NCI-H526 (cell line): ENCODE data around the gene RABGAP1L.

Source experiments
- DNase-seq, 2 experiments: peaks; one replicate each; lab custom pipeline; 2025; lab: John Stamatoyannopoulos, UW

The RABGAP1L gene

DNA sequence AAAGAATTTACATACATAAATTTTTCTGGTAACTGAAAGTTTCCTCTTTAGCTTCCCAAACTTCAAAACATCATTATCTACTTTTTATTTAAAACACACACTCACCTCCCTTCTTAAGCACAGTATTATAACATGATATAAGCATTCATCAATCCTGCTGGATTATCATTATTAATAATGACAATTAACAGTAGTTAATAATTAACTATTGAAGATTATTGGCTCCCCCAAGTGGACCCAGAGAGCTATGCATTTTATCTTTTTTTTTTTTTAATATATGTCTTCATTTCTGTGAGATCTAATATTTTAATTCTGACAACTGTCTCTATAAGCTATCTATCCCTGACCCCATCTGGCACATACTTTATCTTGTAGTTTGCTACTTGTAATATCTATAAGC lies 588.3 kb downstream of the RABGAP1L start:
- no peak for DNase-seq

GRCh38 chr1:174748586-174748985 lies 589.3 kb downstream of the RABGAP1L start:
- DNase-seq = no peak

- DNase-seq = no peak
These were observed 593.8 kb downstream of the RABGAP1L start for GRCh38 chr1:174753131-174753530.

GRCh38 chr1:174761335-174761734 lies 602.0 kb downstream of the RABGAP1L start:
- DNase-seq = no peak

DNA sequence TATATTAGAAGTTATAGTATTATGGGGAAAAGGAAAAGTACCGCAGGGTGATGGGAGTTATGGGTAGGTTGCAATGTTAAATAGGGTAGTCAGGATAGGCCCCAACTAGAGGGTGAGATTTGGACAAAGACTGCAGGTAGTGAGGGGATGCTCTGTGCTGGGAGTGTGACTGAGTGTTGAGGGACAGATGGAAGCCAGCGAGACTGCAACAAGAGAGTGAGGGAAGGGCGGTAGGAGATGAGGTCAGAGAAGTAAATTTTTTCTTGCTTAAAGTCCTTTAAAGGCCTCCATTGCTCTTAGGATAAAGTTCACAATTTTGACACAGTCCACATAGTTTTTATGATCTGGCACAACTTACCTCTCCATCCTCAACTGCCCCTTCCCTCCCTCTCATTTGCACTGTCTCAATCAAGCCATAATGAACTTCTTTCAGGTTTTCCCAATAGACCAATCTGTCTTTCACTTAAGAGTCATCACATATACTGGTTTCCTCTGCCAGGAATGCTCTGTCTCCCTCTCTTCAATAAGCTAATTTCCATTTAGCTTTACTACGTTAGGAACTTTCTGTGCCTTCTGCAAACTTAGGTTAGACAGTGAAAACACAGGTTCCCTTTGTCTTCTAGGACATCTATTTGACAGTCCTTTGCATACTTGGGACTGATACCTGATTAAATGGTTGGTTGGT lies 602.7 kb downstream of the RABGAP1L start:
- peak; percentile 90 to 94 for DNase-seq

DNA sequence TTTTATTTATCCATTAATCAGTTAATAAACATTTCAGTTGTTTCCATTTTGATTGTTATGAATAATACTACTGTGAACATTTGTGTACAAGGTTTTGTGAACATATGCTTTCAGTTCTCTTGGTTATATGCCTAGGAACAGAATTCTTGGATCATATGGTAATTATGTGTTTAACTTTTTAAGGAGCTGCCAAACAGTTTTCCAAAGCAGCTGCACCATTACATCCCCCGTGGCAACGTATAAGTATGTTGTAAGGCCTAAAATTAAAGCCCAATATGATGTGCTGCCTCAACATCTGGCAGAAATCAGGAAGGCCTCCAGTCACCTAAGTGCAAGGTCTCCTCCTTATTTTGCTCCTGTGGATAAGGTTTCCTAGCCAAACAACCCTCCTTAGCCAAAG lies 604.9 kb downstream of the RABGAP1L start:
- DNase-seq = no peak

DNA sequence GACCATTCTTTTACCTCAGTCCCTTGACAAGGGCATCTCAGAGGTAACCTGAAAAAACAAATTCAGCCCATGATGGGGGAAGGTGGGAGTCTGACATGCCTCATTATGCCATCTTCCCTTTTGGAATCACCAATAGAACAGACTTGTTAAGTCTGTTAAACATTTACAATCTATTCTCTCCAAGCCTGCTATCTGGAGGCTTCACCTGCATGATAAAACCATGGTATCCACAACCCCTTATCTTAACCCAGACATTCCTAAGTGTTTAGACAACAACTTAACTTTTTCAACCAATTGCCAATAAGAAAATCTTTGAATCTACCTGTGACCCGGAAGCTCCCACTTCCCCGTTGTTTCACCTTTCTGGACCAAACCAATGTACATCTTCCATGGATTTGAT lies 607.4 kb downstream of the RABGAP1L start:
- no peak for DNase-seq

DNA sequence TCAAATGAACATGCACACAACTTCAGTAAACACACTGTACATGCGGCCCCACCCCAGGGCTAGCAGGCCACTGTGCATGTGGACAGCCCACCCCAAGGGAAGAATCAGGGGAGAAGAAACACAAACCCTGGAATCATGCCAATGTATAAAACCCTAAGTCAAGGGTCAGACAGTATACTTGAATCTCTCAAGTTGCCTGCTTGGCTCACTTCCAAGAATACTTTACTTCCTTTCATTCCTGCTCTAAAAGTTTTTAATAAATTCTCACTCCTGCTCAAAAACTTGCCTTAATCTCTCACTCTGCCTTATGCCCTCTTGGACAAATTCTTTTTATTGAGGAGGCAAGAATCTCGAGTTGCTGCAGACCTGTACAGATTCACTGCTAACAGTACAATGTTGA lies 609.2 kb downstream of the RABGAP1L start:
- DNase-seq = no peak

DNA sequence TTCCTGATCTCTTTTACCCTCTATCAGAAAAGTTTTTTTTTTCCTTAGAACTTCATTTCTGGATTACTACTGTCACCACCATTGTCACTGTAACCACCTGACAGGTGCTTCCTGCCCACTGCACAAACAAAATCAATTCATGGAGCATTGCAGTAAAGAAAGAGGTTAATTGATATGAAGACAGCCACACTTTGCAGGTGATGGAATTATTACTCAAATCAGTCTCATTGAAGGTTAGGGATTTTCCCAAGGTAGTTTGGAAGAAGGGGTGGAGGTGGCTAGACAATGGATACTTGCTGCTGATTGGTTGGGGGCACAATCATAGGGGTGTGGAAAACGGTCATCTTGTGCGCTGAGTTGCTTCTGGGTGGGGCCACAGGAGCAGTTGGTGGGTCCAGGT lies 609.6 kb downstream of the RABGAP1L start:
- no peak for DNase-seq

- peak; percentile 68 to 73 for DNase-seq
These were observed 610.7 kb downstream of the RABGAP1L start for GRCh38 chr1:174769961-174770549.

GRCh38 chr1:174775621-174776020 lies 616.3 kb downstream of the RABGAP1L start:
- DNase-seq = no peak

GRCh38 chr1:174777262-174777661 lies 617.9 kb downstream of the RABGAP1L start:
- no peak for DNase-seq

GRCh38 chr1:174785510-174785909 lies 626.2 kb downstream of the RABGAP1L start:
- peak in 1 of 2 experiments; percentile 36 for DNase-seq

DNA sequence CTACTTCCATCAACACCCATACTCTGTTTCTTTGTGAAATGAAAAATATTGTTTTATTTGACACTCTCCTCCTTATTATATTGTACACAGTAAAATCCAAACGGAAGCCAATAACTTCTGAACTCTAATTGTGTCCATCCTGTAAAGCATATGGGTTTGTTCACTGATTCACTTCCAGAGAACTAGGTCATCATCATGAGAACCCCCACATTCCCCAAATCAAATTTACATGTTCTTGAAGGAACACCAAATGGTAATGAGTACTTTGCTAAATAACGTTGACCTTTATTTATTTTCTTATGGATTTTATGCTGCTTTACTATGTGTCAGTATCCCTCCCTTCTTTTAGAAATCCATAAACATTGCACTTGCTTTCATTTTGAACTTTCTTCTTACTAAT lies 627.0 kb downstream of the RABGAP1L start:
- no peak for DNase-seq

DNA sequence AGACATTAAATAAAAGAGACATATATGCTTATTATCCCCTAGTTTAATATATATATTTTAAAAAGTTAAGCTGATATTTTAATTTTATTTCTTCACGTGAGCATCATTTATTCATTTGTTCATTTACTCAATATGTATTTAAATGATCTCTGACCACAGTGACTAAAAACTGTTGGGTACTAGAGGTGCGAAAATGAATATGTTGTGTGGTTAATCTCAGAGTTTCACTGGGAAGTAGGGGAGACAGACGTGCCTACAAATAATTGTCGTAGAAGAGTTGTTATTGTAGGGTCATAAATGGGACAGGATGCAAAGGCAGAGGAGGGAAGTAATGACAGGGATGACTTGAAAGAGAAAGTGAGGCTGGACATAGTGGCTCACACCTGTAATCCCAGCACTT lies 627.4 kb downstream of the RABGAP1L start:
- no peak for DNase-seq

DNA sequence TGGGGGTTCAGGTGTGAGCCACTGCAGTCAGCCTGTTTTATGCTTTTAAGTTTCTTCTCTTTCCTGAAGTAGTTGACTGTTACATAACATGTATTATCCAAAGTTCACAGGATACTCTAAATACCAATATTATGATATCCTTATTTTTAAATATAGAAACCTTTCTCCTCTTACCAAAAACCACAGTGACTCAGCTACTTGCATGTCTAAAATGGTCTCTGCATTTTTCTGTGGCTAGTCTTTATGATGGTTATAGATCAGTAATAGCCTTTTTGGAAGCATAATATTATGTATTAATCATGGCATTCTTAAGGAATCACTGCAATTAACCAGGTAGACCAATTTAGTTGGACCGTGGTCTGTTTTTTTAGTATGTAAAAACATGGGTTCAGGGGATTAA lies 629.7 kb downstream of the RABGAP1L start:
- DNase-seq = no peak

DNA sequence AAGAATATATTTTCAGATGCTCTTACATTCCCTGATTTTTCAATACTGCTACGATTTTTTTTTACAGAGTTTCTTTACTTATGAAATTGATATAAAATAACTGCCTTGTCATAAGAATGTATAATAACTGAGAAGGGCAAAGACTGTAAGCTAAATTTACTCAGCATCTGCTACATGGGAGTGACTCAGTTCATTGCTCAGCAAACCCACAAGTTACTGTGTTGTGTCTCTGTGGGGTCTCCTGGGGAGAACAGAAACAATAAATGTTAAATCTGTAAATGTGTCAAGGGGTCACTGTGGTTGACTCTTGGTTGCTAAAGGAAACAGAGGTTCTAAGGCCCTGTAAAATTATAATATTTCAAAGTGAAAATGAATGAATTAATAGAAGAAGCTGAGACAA lies 630.1 kb downstream of the RABGAP1L start:
- no peak for DNase-seq

GRCh38 chr1:174791863-174792262 lies 632.5 kb downstream of the RABGAP1L start:
- DNase-seq = no peak

DNA sequence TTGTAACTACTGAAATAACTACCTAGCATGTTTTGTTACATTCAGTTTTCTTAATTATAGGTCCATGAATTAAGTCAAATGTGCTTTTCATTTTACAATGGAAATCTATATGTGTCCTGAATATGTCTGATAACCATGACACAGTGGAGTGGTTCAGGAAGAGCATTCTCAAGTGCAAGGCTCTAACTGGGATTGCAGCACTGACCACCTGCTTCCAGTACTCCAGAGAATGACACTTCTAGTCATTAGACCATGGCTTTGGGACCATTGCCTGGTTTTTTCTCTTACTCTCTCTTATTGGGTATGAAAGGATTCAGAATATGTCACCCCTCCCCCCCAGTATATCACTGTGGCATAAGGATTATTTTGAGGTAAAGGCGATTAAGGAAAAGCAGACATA lies 635.5 kb downstream of the RABGAP1L start:
- DNase-seq = no peak

DNA sequence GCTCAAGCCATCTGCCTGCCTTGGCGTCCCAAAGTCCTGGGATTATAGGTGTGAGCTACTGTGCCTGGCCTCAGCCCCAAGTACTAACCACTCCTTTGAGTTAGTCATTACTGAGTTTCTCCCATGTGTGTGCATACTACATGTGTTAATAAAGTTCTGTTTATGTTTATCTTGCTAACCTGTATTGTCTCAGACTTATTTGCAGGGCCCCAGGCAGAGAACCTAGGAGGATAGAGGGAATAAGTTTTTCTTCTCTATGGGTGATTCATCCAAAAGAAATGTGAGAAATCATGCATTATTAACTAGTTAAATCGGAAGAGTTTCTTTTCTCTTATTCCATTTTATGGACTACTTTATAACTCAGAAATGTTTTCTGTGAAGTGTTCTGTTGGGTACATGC lies 636.5 kb downstream of the RABGAP1L start:
- no peak for DNase-seq

DNA sequence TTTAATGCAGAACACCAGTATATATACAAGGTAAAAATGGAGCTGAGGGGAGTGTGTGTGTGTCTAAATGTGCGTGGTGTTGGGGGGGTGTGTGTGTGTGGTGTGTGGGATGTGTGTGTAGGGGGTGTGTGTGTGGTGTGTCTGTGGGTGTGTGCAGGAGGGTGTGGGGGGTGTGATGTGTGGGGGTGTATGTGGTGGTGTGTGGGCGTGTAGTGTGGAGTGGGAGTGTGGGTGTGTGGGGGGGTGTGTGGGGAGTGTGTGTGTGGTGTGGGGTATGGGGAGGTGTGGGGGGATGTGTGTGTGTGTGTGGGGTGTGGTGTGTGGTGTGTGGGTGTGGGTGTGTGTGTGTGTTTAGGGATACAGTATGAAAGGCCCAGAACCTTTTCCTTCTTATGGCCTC lies 638.1 kb downstream of the RABGAP1L start:
- DNase-seq = no peak

- no peak for DNase-seq
These were observed 639.8 kb downstream of the RABGAP1L start for GRCh38 chr1:174799136-174799479.

- DNase-seq = peak in 1 of 2 experiments; percentile 49
These were observed 641.0 kb downstream of the RABGAP1L start for GRCh38 chr1:174800216-174800851.

DNA sequence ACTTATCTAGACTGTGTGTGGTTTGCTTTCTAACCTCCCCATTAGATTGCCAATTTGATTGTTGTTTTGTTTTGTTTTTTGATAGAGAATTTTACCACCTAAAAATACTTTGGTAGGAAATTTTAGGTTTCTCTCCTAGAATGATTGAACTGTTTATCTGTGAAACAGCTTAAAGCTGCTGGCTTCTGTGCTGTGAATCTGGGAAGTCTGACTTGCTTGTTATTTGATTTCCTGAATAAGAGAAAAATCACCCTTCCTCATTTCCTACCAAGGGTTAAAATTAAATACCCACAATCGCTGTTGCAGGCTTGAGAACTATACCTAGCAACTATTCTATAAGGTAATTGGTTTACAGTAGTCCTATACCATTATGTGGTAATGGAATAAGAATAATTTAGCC lies 641.6 kb downstream of the RABGAP1L start:
- no peak for DNase-seq
